ENCODE results near the gene CATSPERZ. TPM values are rescaled to one million over a fixed set of nuclear protein-coding genes. Genes with fewer than 3 reads are reported as not detected.

CATSPERZ gene
- total and polyA plus RNA-seq, 2 of the 13 experiments (the other 11 are each of a cell fraction or from before 2014, with no cell fraction given), result 0.22 to 0.48 TPM

GRCh38 chr11:64251016-64251752, 49.0 kb upstream of the CATSPERZ start, which contains the start of gene PLCB3 (continued):
- TF ChIP-seq BCL3 (CRISPR knock-in tag; IDR thresholded peaks at IDR 0.05), result 0 out of 2 replicates have a peak, but pooled peaks have one; percentile 12
- TF ChIP-seq TEAD2 (CRISPR knock-in tag; IDR thresholded peaks at IDR 0.05), result no peak
- no peak for TF ChIP-seq ZKSCAN1 (IDR thresholded peaks at IDR 0.05; ENCODE audit: low read length)
- no peak for TF ChIP-seq SYNCRIP (IDR thresholded peaks at IDR 0.05; ENCODE audit: insufficient read depth, low read depth, low read length)
- TF ChIP-seq CBX5 (CRISPR knock-in tag; IDR thresholded peaks at IDR 0.05; ENCODE audit: borderline replicate concordance), result no peak
- TF ChIP-seq MYNN (CRISPR knock-in tag; IDR thresholded peaks at IDR 0.05; ENCODE audit: low read depth), result no peak
- TF ChIP-seq NFE2 (CRISPR knock-in tag; IDR thresholded peaks at IDR 0.05), result no peak
- no peak for TF ChIP-seq ZKSCAN5 (CRISPR knock-in tag; IDR thresholded peaks at IDR 0.05)
- no peak for TF ChIP-seq ZNF704 (CRISPR knock-in tag; IDR thresholded peaks at IDR 0.05; ENCODE audit: borderline replicate concordance)
- TF ChIP-seq ZNF430 (CRISPR knock-in tag; IDR thresholded peaks at IDR 0.05), result no peak
- TF ChIP-seq ZBTB21 (CRISPR knock-in tag; IDR thresholded peaks at IDR 0.05), result no peak
- TF ChIP-seq HNRNPL (IDR thresholded peaks at IDR 0.05; ENCODE audit: low read depth, low read length), result no peak
- TF ChIP-seq NFKB2 (CRISPR knock-in tag; IDR thresholded peaks at IDR 0.05; ENCODE audit: borderline replicate concordance), result peak; percentile 57; the same call in 1 of the 2 replicates
- TF ChIP-seq HINFP (CRISPR knock-in tag; IDR thresholded peaks at IDR 0.05; ENCODE audit: low read depth), result no peak
- no peak for TF ChIP-seq ZNF839 (CRISPR knock-in tag; IDR thresholded peaks at IDR 0.05; ENCODE audit: borderline replicate concordance)
- TF ChIP-seq ZNF777 (CRISPR knock-in tag; IDR thresholded peaks at IDR 0.05), result peak; percentile 56; the same call in 1 of the 2 replicates
- TF ChIP-seq FUBP1 (CRISPR knock-in tag; IDR thresholded peaks at IDR 0.05; ENCODE audit: borderline replicate concordance), result no peak
- no peak; the same call in 1 of the 2 replicates for TF ChIP-seq ZBTB7B (CRISPR knock-in tag; IDR thresholded peaks at IDR 0.05)
- TF ChIP-seq ZNF3 (CRISPR knock-in tag; IDR thresholded peaks at IDR 0.05), result no peak
- TF ChIP-seq SMARCE1 (IDR thresholded peaks at IDR 0.05; ENCODE audit: borderline replicate concordance), result no peak
- no peak for TF ChIP-seq HNRNPH1 (optimal IDR thresholded peaks at IDR 0.05; ENCODE audit: low read depth, low read length)
- TF ChIP-seq SRY (CRISPR knock-in tag; IDR thresholded peaks at IDR 0.05), result no peak
- TF ChIP-seq RAD51 (IDR thresholded peaks at IDR 0.05; ENCODE audit: borderline replicate concordance), result no peak
- TF ChIP-seq GRHL1 (CRISPR knock-in tag; conservative IDR thresholded peaks at IDR 0.05), result no peak

All from HepG2 (cell line).